ENCODE results near the gene VPS33B. TPM values are rescaled to one million over a fixed set of nuclear protein-coding genes. Genes with fewer than 3 reads are reported as not detected.
A peak's percentile ranks its signal among the peaks of the same experiment; 100 is the strongest.
"Not testable (repeated sequence)": the region's sequence is repeated elsewhere in the genome, so short reads cannot be mapped to it uniquely, and the experiment has no call there.

The VPS33B gene
- total RNA-seq, 1 donor from 2014 or later = 10.7 TPM

- TF ChIP-seq CTCF (IDR thresholded peaks at IDR 0.05) = no peak
- Mint-ChIP-seq H3K4me3 (ENCODE audit: unreplicated experiment) (no peak overlapping the region), H3K4me1 (ENCODE audit: low read depth) (peaks cover under 1% of the 10 kb centered on the region), H3K9me3 (ENCODE audit: low read depth) (no peaks in the 10 kb centered on the region), H3K27me3 (ENCODE audit: low read depth) (peaks cover 73% of the 10 kb centered on the region), H3K27ac (ENCODE audit: unreplicated experiment) (no peak overlapping the region), H3K36me3 (ENCODE audit: low read depth) (no peaks in the 10 kb centered on the region)
- DNase-seq (ENCODE audit: low spot score) = no peak
Measured at GRCh38 chr15:91054816-91055215, 32.4 kb upstream of the VPS33B start.

- Mint-ChIP-seq H3K9me3 (ENCODE audit: low read depth) (no peaks in the 10 kb centered on the region), H3K4me3 (ENCODE audit: unreplicated experiment) (no peak overlapping the region), H3K27me3 (ENCODE audit: low read depth) (peaks cover 57% of the 10 kb centered on the region), H3K36me3 (ENCODE audit: low read depth) (no peaks in the 10 kb centered on the region), H3K27ac (ENCODE audit: unreplicated experiment) (no peak overlapping the region), H3K4me1 (ENCODE audit: low read depth) (peaks cover 4% of the 10 kb centered on the region)
- no peak for TF ChIP-seq CTCF (IDR thresholded peaks at IDR 0.05)
- no peak for DNase-seq (ENCODE audit: low spot score)
Measured at GRCh38 chr15:91051248-91051647, 28.9 kb upstream of the VPS33B start.

- Mint-ChIP-seq H3K27ac (ENCODE audit: unreplicated experiment) (no peak overlapping the region), H3K27me3 (ENCODE audit: low read depth) (peaks cover 49% of the 10 kb centered on the region), H3K4me1 (ENCODE audit: low read depth) (peaks cover 4% of the 10 kb centered on the region), H3K9me3 (ENCODE audit: low read depth) (no peaks in the 10 kb centered on the region), H3K36me3 (ENCODE audit: low read depth) (no peaks in the 10 kb centered on the region), H3K4me3 (ENCODE audit: unreplicated experiment) (no peak overlapping the region)
- peak; percentile 32 for TF ChIP-seq CTCF (IDR thresholded peaks at IDR 0.05)
- no peak for DNase-seq (ENCODE audit: low spot score)
Measured at GRCh38 chr15:91050128-91050455, 27.7 kb upstream of the VPS33B start.

GRCh38 chr15:91049378-91050127 lies 27.2 kb upstream of the VPS33B start:
- DNase-seq (ENCODE audit: low spot score) = no peak
- Mint-ChIP-seq H3K4me3 (ENCODE audit: unreplicated experiment) (no peak overlapping the region), H3K36me3 (ENCODE audit: low read depth) (no peaks in the 10 kb centered on the region), H3K27ac (ENCODE audit: unreplicated experiment) (no peak overlapping the region), H3K4me1 (ENCODE audit: low read depth) (peaks cover 4% of the 10 kb centered on the region), H3K27me3 (ENCODE audit: low read depth) (peaks cover 47% of the 10 kb centered on the region), H3K9me3 (ENCODE audit: low read depth) (no peaks in the 10 kb centered on the region)
- TF ChIP-seq CTCF (IDR thresholded peaks at IDR 0.05) = peak; percentile 84

- Mint-ChIP-seq H3K27me3 (ENCODE audit: low read depth) (peaks cover 34% of the 10 kb centered on the region), H3K4me3 (ENCODE audit: unreplicated experiment) (no peak overlapping the region), H3K27ac (ENCODE audit: unreplicated experiment) (no peak overlapping the region), H3K4me1 (ENCODE audit: low read depth) (peaks cover 4% of the 10 kb centered on the region), H3K36me3 (ENCODE audit: low read depth) (no peaks in the 10 kb centered on the region), H3K9me3 (ENCODE audit: low read depth) (no peaks in the 10 kb centered on the region)
- no peak for TF ChIP-seq CTCF (IDR thresholded peaks at IDR 0.05)
- DNase-seq (ENCODE audit: low spot score) = no peak
Measured at GRCh38 chr15:91047545-91048199, 25.3 kb upstream of the VPS33B start.

GRCh38 chr15:91046056-91046455 lies 23.7 kb upstream of the VPS33B start:
- H3K27ac Mint-ChIP-seq (ENCODE audit: unreplicated experiment); DNase-seq (ENCODE audit: low spot score); H3K4me3 Mint-ChIP-seq (ENCODE audit: unreplicated experiment); H3K36me3 Mint-ChIP-seq (ENCODE audit: low read depth); H3K4me1 Mint-ChIP-seq (ENCODE audit: low read depth); H3K9me3 Mint-ChIP-seq (ENCODE audit: low read depth): not testable (repeated sequence)
- H3K27me3 Mint-ChIP-seq (ENCODE audit: low read depth) = peaks cover 23% of the 10 kb centered on the region
